ENCODE results near the gene IRS2. TPM values are rescaled to one million over a fixed set of nuclear protein-coding genes. Genes with fewer than 3 reads are reported as not detected.
A peak's percentile ranks its signal among the peaks of the same experiment; 100 is the strongest.

IRS2 gene
- total RNA-seq, 1 experiment from 2014 or later = 9.2 TPM

GRCh38 chr13:109747524-109747923 is 38.9 kb downstream of the IRS2 start:
- Histone ChIP-seq H3K9me2 (ENCODE audit: insufficient read depth) (no peaks in the 10 kb centered on the region), H3K27ac (ENCODE audit: low read depth, low read length) (no peak overlapping the region), H2AFZ (ENCODE audit: low read depth, low read length, poor library complexity, severe bottlenecking) (no peak overlapping the region), H3K79me2 (ENCODE audit: insufficient read depth, low read length) (no peaks in the 10 kb centered on the region), H3K4me2 (ENCODE audit: low read length) (no peak overlapping the region), H3K4me3 (replicated peaks in 1 of 2; ENCODE audit: low read depth in 1 of 2, low read length in 2 of 2) (no peak overlapping the region), H4K20me1 (ENCODE audit: insufficient read depth) (no peaks in the 10 kb centered on the region), H3K4me1 (ENCODE audit: control insufficient read depth in 1 of 2, insufficient read depth in 2 of 2, low read length in 2 of 2) (peaks cover 6 to 9% of the 10 kb centered on the region in 2 experiments; a peak in 2 of 4 replicates), H3K9ac (ENCODE audit: low read length) (no peak overlapping the region), H3K9me3 (ENCODE audit: control insufficient read depth in 1 of 2, insufficient read depth in 1 of 2, low read depth in 1 of 2, low read length in 2 of 2) (no peaks in the 10 kb centered on the region), H3K36me3 (ENCODE audit: control insufficient read depth in 1 of 2, insufficient read depth in 2 of 2, low read length in 2 of 2) (no peaks in the 10 kb centered on the region), H3K27me3 (ENCODE audit: insufficient read depth, low read length) (no peaks in the 10 kb centered on the region)
- TF ChIP-seq ELF1 (IDR thresholded peaks at IDR 0.05; ENCODE audit: borderline replicate concordance, low read depth) (no peak), RAD21 (IDR thresholded peaks at IDR 0.05; ENCODE audit: low read depth) (peak; percentile 21; the same call in 1 of the 2 replicates), MAX (IDR thresholded peaks at IDR 0.05) (no peak), ZNF274 (IDR thresholded peaks at IDR 0.05; ENCODE audit: low read depth, low read length) (no peak), ZFX (IDR thresholded peaks at IDR 0.05) (no peak), CTCF (IDR thresholded peaks at IDR 0.05 in 2 of 3, conservative IDR thresholded peaks at IDR 0.05 in 1 of 3; ENCODE audit: borderline replicate concordance in 1 of 3, insufficient read depth in 1 of 3, low read depth in 2 of 3, low read length in 2 of 3) (peak in 2 of 3 experiments; percentile 10 to 29; a peak in 2 of 6 replicates)
- BruUV-seq (replicated peaks) = no TSS peak
- ATAC-seq (0 out of 2 replicates have a peak, but pooled peaks have one; percentile 46), DNase-seq (ENCODE audit: low read depth, low spot score) (no peak)
- CTCF ChIA-PET = interaction anchor here (0.9 to 1.0 kb wide), 2 partner anchors 601 to 786 kb away, joined by 4 to 5 read pairs; no protein-coding TSS in a partner anchor
- RAD21 ChIA-PET (ENCODE audit: low non-redundant PET in 1 of 2, low total read pairs in 2 of 2, uncharacterized antibody in 2 of 2, unreplicated experiment in 2 of 2) = no interaction called here
- POLR2A ChIA-PET = no interaction called here
- intact Hi-C loops (cut with micrococcal nuclease) = no loop called here

- CTCF ChIA-PET = no interaction called here
- Histone ChIP-seq H3K4me2 (ENCODE audit: low read length) (no peak overlapping the region), H3K9ac (ENCODE audit: low read length) (no peak overlapping the region), H3K4me1 (ENCODE audit: control insufficient read depth in 1 of 2, insufficient read depth in 2 of 2, low read length in 2 of 2) (peaks cover 6 to 9% of the 10 kb centered on the region in 2 experiments; a peak in 2 of 4 replicates), H3K36me3 (ENCODE audit: control insufficient read depth in 1 of 2, insufficient read depth in 2 of 2, low read length in 2 of 2) (no peaks in the 10 kb centered on the region), H3K4me3 (replicated peaks in 1 of 2; ENCODE audit: low read depth in 1 of 2, low read length in 2 of 2) (no peak overlapping the region), H3K27me3 (ENCODE audit: insufficient read depth, low read length) (no peaks in the 10 kb centered on the region), H2AFZ (ENCODE audit: low read depth, low read length, poor library complexity, severe bottlenecking) (no peak overlapping the region), H3K9me2 (ENCODE audit: insufficient read depth) (no peaks in the 10 kb centered on the region), H4K20me1 (ENCODE audit: insufficient read depth) (no peaks in the 10 kb centered on the region), H3K27ac (ENCODE audit: low read depth, low read length) (no peak overlapping the region), H3K9me3 (ENCODE audit: control insufficient read depth in 1 of 2, insufficient read depth in 1 of 2, low read depth in 1 of 2, low read length in 2 of 2) (no peaks in the 10 kb centered on the region), H3K79me2 (ENCODE audit: insufficient read depth, low read length) (no peaks in the 10 kb centered on the region)
- BruUV-seq (replicated peaks) = no TSS peak
- ATAC-seq (no peak), DNase-seq (ENCODE audit: low read depth, low spot score) (no peak)
- POLR2A ChIA-PET = no interaction called here
- RAD21 ChIA-PET (ENCODE audit: low non-redundant PET in 1 of 2, low total read pairs in 2 of 2, uncharacterized antibody in 2 of 2, unreplicated experiment in 2 of 2) = no interaction called here
- intact Hi-C loops (cut with micrococcal nuclease) = no loop called here
- no peak for TF ChIP-seq FOSL1 (IDR thresholded peaks at IDR 0.05; ENCODE audit: low read depth)
- TF ChIP-seq ZBTB33 (IDR thresholded peaks at IDR 0.05; ENCODE audit: extremely low read depth, insufficient replicate concordance, low read length) = no peak
- no peak for TF ChIP-seq MAX (IDR thresholded peaks at IDR 0.05)
- no peak for TF ChIP-seq SIN3A (IDR thresholded peaks at IDR 0.05; ENCODE audit: low read depth)
- TF ChIP-seq CEBPB (IDR thresholded peaks at IDR 0.05; ENCODE audit: low read depth) = no peak
- TF ChIP-seq CTCF (IDR thresholded peaks at IDR 0.05 in 2 of 3, conservative IDR thresholded peaks at IDR 0.05 in 1 of 3; ENCODE audit: borderline replicate concordance in 1 of 3, insufficient read depth in 1 of 3, low read depth in 2 of 3, low read length in 2 of 3) = no peak
- TF ChIP-seq ELF1 (IDR thresholded peaks at IDR 0.05; ENCODE audit: borderline replicate concordance, low read depth) = no peak
- no peak for TF ChIP-seq SRF (IDR thresholded peaks at IDR 0.05; ENCODE audit: low read depth)
- TF ChIP-seq POLR2AphosphoS5 (IDR thresholded peaks at IDR 0.05; ENCODE audit: low read depth, low read length) = no peak
- TF ChIP-seq EZH2 (IDR thresholded peaks at IDR 0.05) = no peak
Observed at GRCh38 chr13:109746364-109746763, 40.0 kb downstream of the IRS2 start.
